Neural progenitor cell (in vitro differentiated cells): ENCODE measurements around the gene GPR68. TPM values are rescaled to one million over a fixed set of nuclear protein-coding genes. Genes with fewer than 3 reads are reported as not detected.

ENCODE experiments used
- DNase-seq: peaks from one replicate; pipeline ENCODE4 v3.0.0-alpha.2; 2016; ENCODE audit warnings: low spot score
- H2AFZ ChIP-seq: fragments of 200-600 bp; sonication (generic); replicated peaks from 2 replicates; pipeline ENCODE4 v1.6.1; 2016; ENCODE audit warnings: antibody characterized with exemption
- H3F3A ChIP-seq: fragments of 200-600 bp; sonication (generic); 2 replicates; pipeline ENCODE4 v1.6.1; 2016; ENCODE audit warnings: antibody characterized with exemption, low read depth
- H3K27ac ChIP-seq: fragments of 200-600 bp; sonication (generic); 2 replicates; pipeline ENCODE4 v1.5.1; 2016; ENCODE audit warnings: mild to moderate bottlenecking
- H3K27me3 ChIP-seq: fragments of 200-600 bp; sonication (generic); 2 replicates; pipeline ENCODE4 v1.6.1; 2016; ENCODE audit warnings: mild to moderate bottlenecking, moderate library complexity
- H3K36me3 ChIP-seq: fragments of 200-600 bp; sonication (generic); 2 replicates; pipeline ENCODE4 v1.5.1; 2016
- H3K4me1 ChIP-seq: fragments of 200-600 bp; sonication (generic); 2 replicates; pipeline ENCODE4 v1.6.1; 2016; ENCODE audit warnings: mixed run types
- H3K4me2 ChIP-seq: fragments of 200-600 bp; sonication (generic); 2 replicates; pipeline ENCODE4 v1.6.1; 2016
- H3K4me3 ChIP-seq: fragments of 200-600 bp; sonication (generic); 2 replicates; pipeline ENCODE4 v1.5.1; 2016
- H3K79me2 ChIP-seq: fragments of 200-600 bp; sonication (generic); 2 replicates; pipeline ENCODE4 v1.6.1; 2016; ENCODE audit warnings: low read depth
- H3K9ac ChIP-seq: fragments of 200-600 bp; sonication (generic); 2 replicates; pipeline ENCODE4 v1.6.1; 2016
- H3K9me3 ChIP-seq: fragments of 200-600 bp; sonication (generic); 2 replicates; pipeline ENCODE4 v1.5.1; 2016; ENCODE audit warnings: low read depth
- H4K20me1 ChIP-seq: fragments of 200-600 bp; sonication (generic); 2 replicates; pipeline ENCODE4 v1.6.1; 2016; ENCODE audit warnings: low read depth
- H3K27ac Mint-ChIP-seq: 3 replicates; pipeline ENCODE4 v1.8.0; 2021; ENCODE audit warnings: mixed read lengths
- H3K27me3 Mint-ChIP-seq: 2 replicates; pipeline ENCODE4 v1.8.0; 2022; ENCODE audit warnings: low read depth, mild to moderate bottlenecking, inconsistent platforms, moderate library complexity, mixed read lengths; ENCODE audit not compliant: insufficient read depth
- H3K36me3 Mint-ChIP-seq: 3 replicates; pipeline ENCODE4 v1.8.0; 2021; ENCODE audit warnings: mixed read lengths
- H3K4me1 Mint-ChIP-seq: 3 replicates; pipeline ENCODE4 v1.8.0; 2021; ENCODE audit warnings: mixed read lengths
- H3K4me3 Mint-ChIP-seq: 3 replicates; pipeline ENCODE4 v1.8.0; 2021; ENCODE audit warnings: mild to moderate bottlenecking, moderate library complexity, mixed read lengths
- H3K9me3 Mint-ChIP-seq: 3 replicates; pipeline ENCODE4 v1.8.0; 2020; ENCODE audit warnings: mixed read lengths
- CTCF ChIP-seq: fragments of 200-600 bp; sonication (generic); IDR thresholded peaks from 2 replicates; pipeline ENCODE4 v1.5.1; 2017; ENCODE audit warnings: antibody characterized with exemption, mild to moderate bottlenecking
- EZH2 ChIP-seq: fragments of 200-600 bp; sonication (generic); IDR thresholded peaks from 2 replicates; pipeline ENCODE4 v1.6.1; 2017; ENCODE audit warnings: antibody characterized with exemption, mild to moderate bottlenecking, moderate library complexity
- EZH2phosphoT487 ChIP-seq: fragments of 200-600 bp; sonication (generic); IDR thresholded peaks from 2 replicates; pipeline ENCODE4 v1.6.1; 2017; ENCODE audit warnings: antibody characterized with exemption
- total RNA-seq: library from RNA; depleted of rRNA; stranded (reverse); fragments of >200 nt; gene quantifications from 2 replicates; pipeline ENCODE4 v1.2.3, GENCODE V29; 2015; ENCODE audit warnings: low replicate concordance

GPR68 gene
- total RNA-seq, 1 donor from 2014 or later, result not detected

DNA sequence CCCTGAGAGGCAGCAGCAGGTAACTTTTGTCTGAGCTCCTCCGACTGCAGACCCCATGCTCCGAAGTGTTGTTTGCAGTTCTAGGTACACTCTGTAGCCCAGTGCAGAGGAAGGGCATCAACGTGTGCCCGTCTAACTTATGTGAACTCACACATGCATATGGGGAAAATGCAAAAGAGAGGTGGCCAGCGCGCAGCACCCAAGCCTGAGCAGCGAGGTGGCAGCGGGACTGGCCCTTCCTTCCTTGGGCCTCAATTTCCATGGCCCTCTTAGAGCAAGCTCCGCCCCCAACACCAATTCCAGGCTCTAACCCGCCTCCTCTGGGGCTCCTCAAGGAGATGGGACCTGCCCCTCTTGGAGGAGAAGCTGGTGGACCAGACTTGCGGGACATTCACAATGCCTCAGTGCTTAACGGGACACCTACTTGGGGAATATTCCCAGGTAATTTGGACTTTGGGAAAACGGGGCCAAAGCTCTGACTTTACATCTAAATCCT lies 27.7 kb downstream of the GPR68 start:
- H3K4me2 ChIP-seq, result no peak overlapping the region
- no peaks in the 10 kb centered on the region for H3K9me3 ChIP-seq
- no peak for DNase-seq
- H3K27ac ChIP-seq, result no peak overlapping the region
- Mint-ChIP-seq H3K27me3 (peaks cover 4% of the 10 kb centered on the region), H3K9me3 (no peaks in the 10 kb centered on the region), H3K4me1 (peaks cover 5% of the 10 kb centered on the region), H3K36me3 (peaks cover 21% of the 10 kb centered on the region), H3K27ac (peak overlapping the region; percentile 72), H3K4me3 (no peak overlapping the region)
- H2AFZ ChIP-seq, result no peak overlapping the region
- H3K9ac ChIP-seq, result no peak overlapping the region
- H3K4me1 ChIP-seq, result no peaks in the 10 kb centered on the region
- no peak overlapping the region for H3K4me3 ChIP-seq
- no peaks in the 10 kb centered on the region for H4K20me1 ChIP-seq
- H3K27me3 ChIP-seq, result no peaks in the 10 kb centered on the region
- no peaks in the 10 kb centered on the region for H3K79me2 ChIP-seq
- no peak for TF ChIP-seq EZH2
- no peaks in the 10 kb centered on the region for H3F3A ChIP-seq
- no peaks in the 10 kb centered on the region for H3K36me3 ChIP-seq

DNA sequence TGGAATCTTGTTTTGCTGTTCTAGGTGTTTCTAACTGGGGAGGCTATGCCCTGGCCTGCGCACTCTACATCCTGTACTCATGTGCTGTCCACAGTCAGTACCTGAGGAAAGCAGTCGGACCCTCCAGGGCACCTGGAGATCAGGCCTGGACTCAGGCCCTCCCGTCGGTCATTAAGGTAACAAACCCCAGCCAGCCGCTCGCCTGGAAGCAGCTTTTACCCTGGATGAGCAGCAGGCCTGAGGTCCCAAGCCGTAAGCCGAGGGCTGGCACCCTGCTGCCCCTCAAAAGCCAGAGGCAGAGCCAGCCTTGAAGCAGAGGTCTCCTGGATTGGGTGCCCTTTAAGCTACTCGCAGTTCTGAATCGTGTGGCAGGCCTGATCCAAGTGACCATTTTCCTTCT lies 29.1 kb downstream of the GPR68 start:
- H3K27me3 Mint-ChIP-seq, result peaks cover 4% of the 10 kb centered on the region

GRCh38 chr14:91214306-91214705 lies 30.2 kb downstream of the GPR68 start:
- Histone ChIP-seq H3K9me3 (no peaks in the 10 kb centered on the region), H4K20me1 (no peaks in the 10 kb centered on the region), H3K4me3 (no peak overlapping the region), H3K79me2 (no peaks in the 10 kb centered on the region), H3F3A (no peaks in the 10 kb centered on the region), H3K4me2 (no peak overlapping the region), H3K4me1 (no peaks in the 10 kb centered on the region), H3K27me3 (no peaks in the 10 kb centered on the region), H3K9ac (no peak overlapping the region), H2AFZ (no peak overlapping the region), H3K27ac (no peak overlapping the region), H3K36me3 (no peaks in the 10 kb centered on the region)
- H3K4me3 Mint-ChIP-seq, result no peak overlapping the region
- H3K27ac Mint-ChIP-seq, result no peak overlapping the region
- H3K4me1 Mint-ChIP-seq, result peaks cover 5% of the 10 kb centered on the region
- H3K36me3 Mint-ChIP-seq, result peaks cover 32% of the 10 kb centered on the region
- peaks cover 5% of the 10 kb centered on the region for H3K9me3 Mint-ChIP-seq
- H3K27me3 Mint-ChIP-seq, result peaks cover 5% of the 10 kb centered on the region
- TF ChIP-seq EZH2, result no peak
- TF ChIP-seq CTCF, result no peak
- TF ChIP-seq EZH2phosphoT487, result no peak
- DNase-seq, result no peak

More for the DNA sequence above, 29.1 kb downstream of the GPR68 start:
- Mint-ChIP-seq H3K27ac (no peak overlapping the region), H3K4me1 (peaks cover 5% of the 10 kb centered on the region), H3K36me3 (peaks cover 26% of the 10 kb centered on the region), H3K9me3 (peaks cover 5% of the 10 kb centered on the region), H3K4me3 (no peak overlapping the region)
- no peak overlapping the region for H2AFZ ChIP-seq
- no peaks in the 10 kb centered on the region for H3K9me3 ChIP-seq
- no peaks in the 10 kb centered on the region for H3K27me3 ChIP-seq
- H3F3A ChIP-seq, result no peaks in the 10 kb centered on the region
- H4K20me1 ChIP-seq, result no peaks in the 10 kb centered on the region
- DNase-seq, result no peak
- no peaks in the 10 kb centered on the region for H3K4me1 ChIP-seq
- no peaks in the 10 kb centered on the region for H3K36me3 ChIP-seq
- TF ChIP-seq EZH2phosphoT487 (no peak), CTCF (no peak), EZH2 (no peak)
- no peak overlapping the region for H3K27ac ChIP-seq
- no peak overlapping the region for H3K4me2 ChIP-seq
- no peak overlapping the region for H3K9ac ChIP-seq
- H3K4me3 ChIP-seq, result no peak overlapping the region
- no peaks in the 10 kb centered on the region for H3K79me2 ChIP-seq

DNA sequence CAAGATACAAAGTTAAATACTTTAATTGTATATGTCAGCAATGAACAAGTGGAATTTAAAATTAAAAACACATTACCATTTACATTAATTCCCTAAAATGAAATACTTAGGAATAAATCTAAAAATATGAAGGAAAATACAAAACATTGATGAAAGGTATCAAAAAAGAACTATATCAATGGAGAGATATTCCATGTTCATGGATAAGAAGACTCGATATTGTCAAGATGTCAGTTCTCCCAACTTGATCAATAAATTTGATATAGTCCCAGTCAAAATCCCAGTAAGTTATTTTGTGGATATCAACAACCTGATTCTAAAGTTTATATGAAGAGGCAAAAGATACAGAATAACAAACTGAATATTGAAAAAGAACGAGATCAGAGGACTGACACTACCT lies 33.5 kb downstream of the GPR68 start:
- no peaks in the 10 kb centered on the region for H3K79me2 ChIP-seq
- no peak for DNase-seq
- H2AFZ ChIP-seq, result no peak overlapping the region
- no peaks in the 10 kb centered on the region for H3K9me3 ChIP-seq
- no peak overlapping the region for H3K4me2 ChIP-seq
- H3K27me3 Mint-ChIP-seq, result peaks cover 7% of the 10 kb centered on the region
- H3K36me3 ChIP-seq, result no peaks in the 10 kb centered on the region
- no peak overlapping the region for H3K27ac ChIP-seq
- no peaks in the 10 kb centered on the region for H4K20me1 ChIP-seq
- peaks cover 5% of the 10 kb centered on the region for H3K9me3 Mint-ChIP-seq
- no peaks in the 10 kb centered on the region for H3K4me1 ChIP-seq
- no peaks in the 10 kb centered on the region for H3K27me3 ChIP-seq
- H3K4me3 ChIP-seq, result no peak overlapping the region
- no peak for TF ChIP-seq EZH2
- no peak for TF ChIP-seq EZH2phosphoT487
- TF ChIP-seq CTCF, result no peak
- no peak overlapping the region for H3K4me3 Mint-ChIP-seq
- no peaks in the 10 kb centered on the region for H3F3A ChIP-seq
- H3K9ac ChIP-seq, result no peak overlapping the region
- no peak overlapping the region for H3K27ac Mint-ChIP-seq
- peaks cover 42% of the 10 kb centered on the region for H3K36me3 Mint-ChIP-seq
- H3K4me1 Mint-ChIP-seq, result no peaks in the 10 kb centered on the region
